Measurements from ENCODE around the gene ZC3H7A. TPM values are rescaled to one million over a fixed set of nuclear protein-coding genes. Genes with fewer than 3 reads are reported as not detected.

Gene ZC3H7A
- total and polyA plus RNA-seq, 2 of the 8 experiments (the other 6 are each of a cell fraction or from before 2014, with no cell fraction given): 32.0 to 55.9 TPM

GRCh38 chr16:11742093-11742535 lies 54.9 kb downstream of the ZC3H7A start:
- H3K9ac ChIP-seq (replicated peaks in 1 of 4; ENCODE audit: extremely low read depth in 1 of 4, low read depth in 3 of 4, low read length in 3 of 4): peak overlapping the region; percentile 64 to 91 (median 77); a peak in 6 of 7 replicates
- H3K4me2 ChIP-seq (ENCODE audit: insufficient read depth in 1 of 2, low read depth in 2 of 2, low read length in 2 of 2): peak overlapping the region; percentile 65 to 69
- H2AFZ ChIP-seq (ENCODE audit: low read length): no peak overlapping the region
- CTCF ChIA-PET (ENCODE audit: partially characterized antibody): interaction anchor here (0.6 to 1.8 kb wide), 4 partner anchors 27 to 334 kb away, joined by 3 to 6 read pairs (median 4); no protein-coding TSS in a partner anchor
- no peak overlapping the region for H2BK120ac ChIP-seq (replicated peaks; ENCODE audit: low read depth, low read length)
- no peak overlapping the region for H3K23ac ChIP-seq (ENCODE audit: insufficient read length)
- H4K20me1 ChIP-seq (replicated peaks in 1 of 2; ENCODE audit: control insufficient read depth in 1 of 2, insufficient read depth in 2 of 2, low read length in 2 of 2): no peaks in the 10 kb centered on the region
- H3K79me1 ChIP-seq (ENCODE audit: low read depth, low read length): no peaks in the 10 kb centered on the region; the same call in 1 of the 2 replicates
- FAIRE-seq: no peak
- no peak overlapping the region for H3K56ac ChIP-seq (replicated peaks; ENCODE audit: insufficient read length, low read depth, low read length)
- H4K91ac ChIP-seq (replicated peaks; ENCODE audit: insufficient read length, low read length): no peak overlapping the region
- peaks cover 0 to 34% of the 10 kb centered on the region in 2 experiments; a peak in 2 of 4 replicates for H3K79me2 ChIP-seq (ENCODE audit: control insufficient read depth in 1 of 2, insufficient read depth in 2 of 2, low read length in 2 of 2)
- no peak overlapping the region for H2BK12ac ChIP-seq (ENCODE audit: low read depth, low read length)
- WGBS, 2 experiments (ENCODE audit: extremely low coverage in 1 of 2, insufficient coverage in 1 of 2, insufficient read length in 1 of 2, insufficient replicate concordance in 2 of 2, low coverage in 1 of 2, low lambda C conversion rate in 2 of 2, missing lambda C conversion rate in 1 of 2): 3% methylated on average over 34 of the region's 37 CpGs; no CpG with 5 or more reads in 1 of the 2 experiments
- H4K8ac ChIP-seq (ENCODE audit: extremely low read depth, insufficient read depth, low read length): peak overlapping the region; percentile 85; the same call in 1 of the 2 replicates
- H2BK15ac ChIP-seq (ENCODE audit: low read length): no peak overlapping the region
- H3K9me3 ChIP-seq (ENCODE audit: insufficient read depth in 2 of 2, low read depth in 1 of 2, low read length in 1 of 2): no peaks in the 10 kb centered on the region
- peak overlapping the region; percentile 35; the same call in 1 of the 2 replicates for H3K27ac ChIP-seq (ENCODE audit: low read depth, low read length)
- H2BK20ac ChIP-seq (ENCODE audit: low read length): no peak overlapping the region
- no peaks in the 10 kb centered on the region for H3K27me3 ChIP-seq (replicated peaks in 1 of 4; ENCODE audit: control insufficient read depth in 3 of 4, extremely low read depth in 1 of 4, insufficient read depth in 3 of 4, low read length in 3 of 4)
- H3K4me3 ChIP-seq (ENCODE audit: extremely low read depth in 1 of 4, insufficient read depth in 2 of 4, low read depth in 3 of 4, low read length in 4 of 4): peak overlapping the region; percentile 74 to 85 (median 80)
- POLR2A ChIA-PET (ENCODE audit: partially characterized antibody): interaction anchor here (0.8 to 2.3 kb wide), 13 partner anchors 12 to 335 kb away, joined by 3 to 11 read pairs (median 4); partner anchors contain the start of genes RSL1D1 and ZC3H7A
- H3K23me2 ChIP-seq (ENCODE audit: low read depth, low read length): no peaks in the 10 kb centered on the region; the same call in none of the 2 replicates
- no peak overlapping the region for H4K5ac ChIP-seq (ENCODE audit: insufficient read length, low read depth, low read length)
- no peak overlapping the region for H2BK5ac ChIP-seq (ENCODE audit: low read depth, low read length)
- H3K14ac ChIP-seq (ENCODE audit: insufficient read length): no peak overlapping the region
- no peaks in the 10 kb centered on the region for H3K36me3 ChIP-seq (ENCODE audit: control insufficient read depth in 2 of 4, insufficient read depth in 4 of 4, low read length in 3 of 4)
- H3K4me1 ChIP-seq (replicated peaks in 1 of 4; ENCODE audit: control insufficient read depth in 3 of 4, insufficient read depth in 4 of 4, low read length in 3 of 4): peaks cover 2 to 6% (median 3%) of the 10 kb centered on the region in 4 experiments; a peak in 2 of 7 replicates
- H2AK5ac ChIP-seq (ENCODE audit: low read depth, low read length): no peak overlapping the region
- peak in 1 of 2 experiments; percentile 68 for DNase-seq (ENCODE audit: low read depth in 1 of 2, low spot score in 2 of 2)
- TF ChIP-seq CTCF (IDR thresholded peaks at IDR 0.05; ENCODE audit: control extremely low read depth in 1 of 3, insufficient read depth in 1 of 3, low read depth in 1 of 3, low read length in 3 of 3): peak in 1 of 3 experiments; percentile 18; a peak in 1 of 4 replicates
- TF ChIP-seq ZNF274 (IDR thresholded peaks at IDR 0.05; ENCODE audit: borderline replicate concordance, extremely low read depth, low read length): no peak
- no peak for TF ChIP-seq NANOG (IDR thresholded peaks at IDR 0.05; ENCODE audit: insufficient read depth, low read depth, low read length, poor library complexity, severe bottlenecking)
- TF ChIP-seq GABPA (IDR thresholded peaks at IDR 0.05; ENCODE audit: borderline replicate concordance, insufficient read depth, low read length): no peak
- no peak for TF ChIP-seq HDAC2 (IDR thresholded peaks at IDR 0.05; ENCODE audit: borderline replicate concordance in 1 of 2, low read depth in 2 of 2, low read length in 2 of 2)
- no peak for TF ChIP-seq FOSL1 (IDR thresholded peaks at IDR 0.05; ENCODE audit: insufficient read depth, low read depth, low read length)
- 0 out of 4 replicates have a peak, but pooled peaks of 1 of the 2 experiments have one; percentile 12 for TF ChIP-seq SIN3A (conservative IDR thresholded peaks at IDR 0.05 in 1 of 2, IDR thresholded peaks at IDR 0.05 in 1 of 2; ENCODE audit: low read depth in 1 of 2, low read length in 2 of 2)
- no peak overlapping the region for H3K18ac ChIP-seq (ENCODE audit: extremely low read depth, low read length)
- H3K4ac ChIP-seq (replicated peaks; ENCODE audit: insufficient read length, low read depth, low read length): no peak overlapping the region
